Measurements from ENCODE around the gene ULBP3.
A peak's percentile ranks its signal among the peaks of the same experiment; 100 is the strongest.

ULBP3 gene

DNA sequence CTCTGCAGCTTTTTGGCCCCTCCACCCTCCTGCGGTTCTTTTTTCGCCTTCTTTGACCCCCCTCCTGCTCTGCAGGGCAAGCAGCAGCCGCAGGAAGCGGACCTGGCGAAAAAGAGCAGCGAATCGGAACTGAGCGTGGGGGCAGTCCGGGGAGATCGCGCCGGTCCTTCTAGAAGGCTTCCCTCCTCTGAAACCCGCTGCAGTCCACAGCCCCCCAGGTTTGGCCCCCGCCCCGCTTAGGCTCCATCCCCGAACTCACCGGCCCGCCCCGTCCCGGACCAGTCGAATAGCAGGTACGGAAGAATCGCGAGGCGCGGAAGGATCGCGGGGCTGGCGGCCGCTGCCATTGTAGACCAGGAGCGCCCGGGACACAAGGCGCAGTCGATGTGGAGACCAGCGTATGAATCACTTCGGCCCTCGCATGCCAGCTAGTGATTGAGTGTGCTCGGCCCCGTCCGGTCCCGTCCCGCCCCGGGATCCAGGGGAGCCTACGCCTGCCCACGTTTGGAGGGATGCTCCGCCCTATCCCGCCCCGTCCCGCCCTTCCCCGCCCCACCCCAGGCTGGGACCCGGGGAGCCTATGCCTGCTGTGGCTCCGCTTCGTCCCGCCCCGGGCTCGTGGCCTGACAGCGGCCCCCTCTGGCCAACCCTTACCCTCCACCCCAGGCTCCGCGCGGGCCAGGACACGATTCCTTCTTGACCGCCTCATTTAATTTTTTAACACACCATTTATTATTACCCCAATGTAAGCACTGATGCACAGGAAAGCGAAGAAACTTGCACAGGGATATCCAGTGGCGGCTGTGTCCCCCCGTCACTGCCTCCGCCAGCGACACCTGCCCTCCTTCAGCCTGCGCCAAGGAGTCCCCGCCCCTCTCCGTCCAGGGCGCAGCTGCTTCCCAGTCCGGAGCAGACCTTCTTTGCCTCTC is at the start of gene ULBP3:
TSS of gene ULBP3 (minus strand) at position 402 of the 929 bp plus-strand sequence. CDS start at position 347, 55 bp downstream.
- DNase-seq, result peak; percentile 61

DNA sequence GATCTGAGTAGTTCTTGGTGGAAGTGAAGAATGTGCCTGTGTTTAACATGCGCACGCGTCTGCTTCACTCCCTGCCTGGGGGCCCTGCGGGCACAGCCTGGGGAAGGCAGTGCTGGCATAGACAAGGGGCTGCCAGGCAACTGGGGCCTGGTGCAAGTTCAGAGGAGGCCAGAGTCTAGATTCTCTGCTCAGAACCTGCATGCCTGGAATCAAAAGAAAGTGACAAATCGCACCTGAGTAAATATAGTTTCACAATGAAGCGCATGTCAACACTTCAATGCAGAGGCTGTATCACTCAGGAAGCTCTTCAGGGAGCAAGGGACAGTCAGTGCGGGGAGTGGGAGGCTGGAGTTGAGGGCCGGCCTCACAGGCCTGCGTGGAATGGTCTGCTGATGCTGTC is 49.7 kb upstream of the ULBP3 start:
- no peak for DNase-seq

DNA sequence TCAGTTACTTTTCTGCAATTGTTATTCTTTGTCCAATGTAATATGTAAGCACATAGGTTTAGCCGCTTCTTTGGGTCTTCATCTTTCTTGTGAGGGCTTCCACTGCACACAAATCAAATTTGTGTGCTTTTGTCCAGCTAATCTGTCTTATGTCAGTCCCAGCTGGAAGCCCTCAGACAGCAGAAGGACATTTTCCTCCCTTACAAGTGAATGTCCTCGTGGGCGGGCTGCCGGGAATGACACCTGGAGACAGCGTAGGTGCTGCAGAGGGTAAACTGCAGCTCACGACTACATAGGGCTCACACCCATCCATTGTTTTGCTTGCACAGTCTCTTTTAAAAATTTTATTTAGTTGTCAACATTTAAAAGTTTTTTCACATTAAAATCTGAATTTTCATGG is 49.3 kb upstream of the ULBP3 start:
- DNase-seq, result no peak

DNA sequence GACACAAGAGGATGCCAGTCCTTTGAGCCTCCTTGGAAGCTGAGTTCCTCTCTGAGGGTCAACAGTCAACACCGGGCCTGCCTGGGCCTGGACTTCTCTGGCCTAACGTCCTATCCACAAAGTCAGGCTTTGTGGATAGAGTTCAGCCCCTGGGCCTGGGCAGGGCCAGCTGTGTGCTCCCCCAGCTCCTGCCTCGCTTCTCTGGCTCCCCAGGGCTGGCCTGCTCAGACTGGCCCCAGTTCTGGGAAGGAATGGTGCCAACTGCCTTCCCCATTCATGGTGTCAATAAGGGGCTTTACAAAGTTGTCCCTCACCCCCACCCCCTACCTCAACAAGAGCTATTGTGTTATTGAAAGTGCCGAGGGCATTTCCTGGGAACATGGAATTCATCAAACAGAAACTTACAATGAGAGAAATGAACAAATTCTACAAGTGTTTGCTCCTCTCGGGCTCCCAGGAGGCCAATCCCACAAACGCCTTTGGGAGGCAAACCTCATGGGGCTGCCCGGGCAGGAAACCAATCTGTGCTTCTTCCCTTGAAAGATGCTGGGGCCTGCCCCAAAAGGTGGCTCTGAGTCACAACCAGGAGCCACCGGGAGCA is 47.4 kb upstream of the ULBP3 start:
- no peak for DNase-seq

DNA sequence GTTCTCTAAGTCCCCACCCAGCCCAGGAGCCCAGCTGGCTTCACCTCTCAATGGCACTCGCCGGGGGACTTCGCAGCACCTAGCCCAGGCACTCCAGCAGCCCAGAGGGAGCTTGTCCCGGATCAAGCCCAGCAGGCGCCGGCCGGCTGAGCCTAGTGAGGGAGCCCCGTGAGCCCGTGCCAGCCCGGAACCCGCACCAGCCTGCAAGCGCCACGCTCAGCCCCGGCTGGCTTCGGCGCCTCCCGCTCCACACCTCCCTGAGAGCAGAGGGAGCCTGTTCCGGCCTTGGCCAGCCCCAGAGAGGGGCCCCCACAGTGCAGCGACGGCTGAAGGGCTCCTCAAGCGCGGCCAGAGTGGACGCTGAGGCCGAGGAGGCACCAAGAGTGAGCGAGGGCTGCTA is 46.8 kb upstream of the ULBP3 start:
- no peak for DNase-seq

DNA sequence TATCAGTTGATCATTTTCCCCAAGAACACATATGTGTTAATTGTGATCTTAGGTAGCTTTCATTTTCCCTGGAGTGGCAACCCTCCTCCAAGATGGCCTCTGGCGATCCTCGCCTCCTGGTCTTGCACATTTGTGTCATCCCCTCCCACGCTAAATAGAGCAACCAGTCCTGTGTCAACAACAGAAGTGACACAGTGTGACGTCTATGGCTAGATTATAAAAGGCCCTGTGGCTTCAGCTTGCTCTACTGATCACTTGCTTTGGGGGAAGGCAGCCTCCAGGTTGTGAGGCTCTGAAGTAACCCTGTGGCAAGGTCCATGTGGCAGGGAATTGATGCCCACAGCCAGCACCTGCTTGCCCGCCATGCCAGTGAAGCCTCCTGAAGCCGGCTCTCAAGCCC is 43.3 kb upstream of the ULBP3 start:
- no peak for DNase-seq

DNA sequence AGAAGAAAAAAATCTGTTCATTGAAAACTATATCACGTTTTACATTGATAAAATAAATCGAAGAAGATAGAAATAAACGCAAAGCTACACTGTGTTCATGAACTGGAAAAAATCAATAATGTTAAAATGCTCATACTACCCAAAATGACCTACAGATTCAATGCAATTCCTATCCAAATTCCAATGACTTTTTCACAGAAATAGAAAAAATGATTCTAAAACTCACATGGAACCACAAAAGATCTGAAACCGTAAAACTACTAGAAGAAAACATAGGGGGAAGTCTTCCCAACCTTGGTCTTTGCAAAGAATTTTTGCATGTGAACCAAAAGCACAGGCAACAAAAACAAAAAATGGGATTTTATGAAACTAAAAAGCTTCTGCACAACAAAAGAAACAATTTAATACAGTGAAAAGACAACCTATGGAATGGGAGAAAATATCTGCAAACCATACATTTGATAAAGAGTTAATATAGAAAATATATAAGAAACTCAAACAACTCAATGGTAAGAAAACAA is 33.9 kb upstream of the ULBP3 start:
- DNase-seq, result no peak

DNA sequence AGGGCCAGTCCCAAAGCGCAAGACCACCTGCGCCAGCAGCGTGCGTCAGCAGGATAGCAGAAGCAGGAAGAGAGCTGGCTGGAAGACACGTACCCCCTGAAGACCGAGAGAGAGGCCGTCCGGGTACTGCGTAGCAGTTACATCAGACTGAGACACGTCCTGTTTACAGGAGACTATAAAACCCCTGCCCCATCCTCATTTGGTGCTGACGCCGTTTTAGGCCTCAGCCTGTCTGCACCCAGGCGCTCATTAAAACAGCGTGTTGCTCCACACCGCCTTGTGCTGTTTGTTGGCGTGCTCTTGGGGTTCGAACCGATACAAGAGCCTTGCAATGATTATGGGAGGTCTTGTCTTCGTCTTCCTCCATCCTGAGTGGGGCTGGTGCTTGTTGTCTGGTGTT is 31.8 kb upstream of the ULBP3 start:
- no peak for DNase-seq

DNA sequence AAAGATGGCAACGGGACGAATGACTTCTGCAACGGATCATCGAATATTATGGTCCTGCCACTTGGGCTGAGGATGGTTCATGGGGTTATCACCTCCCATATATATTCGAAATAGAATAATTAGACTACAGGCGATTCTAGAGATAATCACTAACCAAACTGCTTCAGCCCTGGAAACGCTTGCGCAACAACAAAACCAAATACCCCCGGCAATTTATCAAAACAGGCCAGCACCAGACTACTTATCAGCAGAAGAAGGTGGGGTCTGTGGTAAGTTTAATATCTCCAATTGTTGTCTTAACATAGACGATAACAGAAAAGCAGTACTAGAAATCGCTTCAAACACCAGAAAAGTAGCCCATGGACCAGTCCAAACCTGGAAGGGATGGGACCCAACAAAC is 31.0 kb upstream of the ULBP3 start:
- DNase-seq, result no peak

DNA sequence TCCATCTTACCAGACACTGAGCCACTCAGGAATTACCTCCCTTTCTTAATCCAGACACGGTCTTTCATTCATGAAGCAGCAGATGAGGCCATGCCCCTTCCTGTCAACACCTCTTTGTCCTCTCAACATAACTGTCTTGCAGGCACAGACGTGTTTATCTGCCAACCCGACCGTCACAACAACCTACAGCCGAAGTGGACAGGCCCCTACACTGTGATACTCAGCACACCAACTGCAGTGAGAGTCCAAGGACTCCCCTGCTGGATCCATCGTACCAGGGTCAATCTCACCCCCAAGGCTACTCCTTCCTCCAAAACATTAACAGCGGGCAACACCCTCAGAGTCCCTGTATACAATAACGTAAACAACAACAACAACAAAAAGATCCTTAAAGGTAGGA is 30.6 kb upstream of the ULBP3 start:
- DNase-seq, result no peak

DNA sequence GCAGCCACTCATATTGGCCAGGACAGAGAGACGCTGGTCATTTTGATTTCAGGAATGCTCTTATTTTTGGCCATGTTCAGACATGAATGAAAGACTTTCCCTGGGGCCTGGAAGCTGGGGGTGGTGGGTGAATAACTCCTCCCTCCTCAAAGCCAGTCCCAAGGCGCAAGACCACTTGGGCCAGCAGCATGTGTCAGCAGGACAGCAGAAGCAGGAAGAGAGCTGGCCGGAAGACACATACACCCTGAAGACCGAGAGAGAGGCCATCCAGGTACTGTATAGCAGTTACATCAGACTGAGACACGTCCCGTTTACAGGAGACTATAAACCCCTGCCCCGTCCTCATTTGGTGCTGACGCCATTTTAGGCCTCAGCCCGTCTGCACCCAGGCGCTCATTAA is 29.2 kb upstream of the ULBP3 start:
- no peak for DNase-seq

DNA sequence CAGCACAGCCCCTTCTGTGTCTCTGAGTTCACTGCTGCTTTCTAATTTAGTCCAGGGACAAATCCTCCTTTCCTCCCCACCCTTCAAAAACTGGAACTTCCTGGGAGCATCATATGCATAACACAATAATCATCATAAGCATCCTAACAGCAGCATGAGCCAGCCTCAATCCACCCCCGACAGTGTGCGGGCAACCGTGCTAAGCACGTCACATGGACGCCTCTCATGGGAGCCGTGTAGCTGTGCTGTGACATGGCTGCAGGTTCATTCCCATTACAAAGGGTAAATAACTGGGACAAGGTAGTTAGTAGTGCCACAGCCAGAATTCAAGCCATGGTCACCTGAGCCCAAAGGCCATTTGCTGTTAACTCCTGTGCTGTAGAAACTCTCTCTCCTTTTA is 24.5 kb upstream of the ULBP3 start:
- DNase-seq, result no peak

DNA sequence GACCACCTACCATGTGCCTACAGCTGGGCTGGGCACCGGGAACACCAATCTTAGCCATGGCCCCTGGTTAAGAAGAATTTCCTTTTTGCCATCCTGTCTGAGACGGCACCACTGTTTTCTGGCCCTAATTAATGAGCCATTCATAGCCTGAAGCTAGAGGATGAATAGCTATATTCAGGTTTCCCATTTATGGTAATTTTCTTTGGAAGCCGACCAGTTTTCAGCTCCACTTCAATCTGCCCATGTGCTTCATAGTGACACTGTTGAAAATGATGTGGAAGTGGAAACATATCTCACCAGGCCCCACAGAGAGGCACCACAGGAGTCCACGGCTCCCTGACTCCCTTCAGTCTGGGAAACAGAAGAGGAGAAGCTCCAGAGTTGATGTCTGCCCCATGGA is 22.6 kb upstream of the ULBP3 start:
- no peak for DNase-seq

DNA sequence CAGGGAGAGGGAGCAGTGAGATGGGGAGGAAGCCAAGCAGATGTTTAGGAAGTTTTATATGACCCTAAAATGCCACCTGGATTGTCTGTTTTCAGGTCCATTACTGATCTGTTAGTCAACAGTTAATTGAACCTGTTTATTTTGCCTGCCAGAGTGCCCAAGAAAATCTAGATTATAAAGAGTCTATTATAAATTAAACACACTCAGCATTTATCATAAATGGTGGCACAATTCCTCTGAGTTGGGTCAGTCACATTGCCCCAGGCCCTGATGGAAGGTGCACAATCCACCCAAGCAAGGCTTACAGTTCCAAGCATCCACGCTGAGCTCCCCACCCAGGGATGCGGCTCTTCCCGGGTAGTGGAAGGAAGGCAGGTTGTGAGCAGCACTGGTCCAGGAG is 21.4 kb upstream of the ULBP3 start:
- DNase-seq, result no peak

DNA sequence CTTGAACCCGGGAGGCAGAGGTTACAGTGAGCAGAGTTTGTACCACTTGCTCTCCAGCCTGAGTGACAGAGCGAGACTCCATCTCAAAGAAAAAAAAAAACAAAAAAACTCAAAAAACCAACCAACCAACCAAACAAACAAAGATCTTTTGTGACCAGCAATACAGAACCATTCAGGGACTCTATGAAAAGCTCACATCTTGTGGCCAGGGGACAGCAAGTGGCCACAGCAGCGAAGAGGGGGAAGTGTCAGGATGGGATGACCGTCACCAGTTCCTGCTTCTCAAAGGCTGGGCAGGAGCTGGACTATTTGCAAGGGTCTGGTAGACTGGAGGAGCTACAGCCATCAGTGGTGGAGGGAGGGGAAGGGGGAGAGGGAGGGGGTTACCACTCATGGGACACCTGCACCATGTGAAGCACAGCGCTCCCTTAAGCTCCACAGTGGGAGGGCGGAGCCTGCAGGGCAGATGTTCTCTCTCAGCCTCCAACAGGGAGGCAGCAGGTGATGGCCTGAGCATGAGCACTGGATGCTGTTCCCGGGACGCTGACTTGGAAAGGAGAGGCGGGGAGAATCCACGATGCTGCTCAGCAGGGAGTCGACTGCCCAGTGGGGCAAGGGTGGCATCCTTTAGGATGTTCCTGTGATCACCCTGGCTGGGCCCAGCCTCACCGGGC is 19.7 kb upstream of the ULBP3 start:
- DNase-seq, result no peak

DNA sequence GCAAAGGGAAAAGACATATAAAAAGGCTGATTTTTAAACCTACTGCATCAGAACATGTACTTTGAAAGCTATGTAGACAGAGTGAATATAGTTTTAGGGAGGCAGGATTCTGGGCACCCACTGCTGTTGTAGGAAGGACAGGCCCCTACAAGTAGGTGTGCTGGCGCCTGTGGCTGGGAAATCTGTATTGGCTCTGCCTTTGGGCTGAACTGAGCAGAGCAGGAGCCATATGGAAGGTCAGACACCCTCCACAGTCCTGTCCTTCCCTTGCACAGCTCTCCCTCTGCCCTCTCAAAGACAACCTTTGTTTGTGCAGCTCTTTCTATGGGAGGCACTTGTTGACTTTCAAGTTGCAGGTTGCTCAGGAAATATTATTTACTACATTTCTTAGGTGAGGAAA is 18.4 kb upstream of the ULBP3 start:
- DNase-seq, result no peak

DNA sequence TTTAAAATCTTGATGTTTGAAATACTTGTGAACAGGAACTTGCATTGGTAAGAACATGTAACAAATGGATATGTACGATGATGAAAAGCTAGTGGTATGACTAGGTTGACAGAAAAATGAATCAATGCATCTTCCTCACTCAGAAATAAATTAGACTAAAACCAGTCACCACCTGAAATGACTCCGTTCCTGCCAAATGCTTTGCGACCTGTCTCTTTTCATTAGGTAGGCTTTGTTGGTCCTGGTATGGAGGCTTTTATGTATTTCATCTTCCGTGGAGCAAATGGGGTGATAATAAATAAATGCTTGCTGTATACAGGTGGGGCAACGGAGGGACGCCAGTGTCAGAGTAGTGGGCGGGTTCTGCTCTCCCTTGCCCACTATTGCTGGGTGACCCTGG is 17.1 kb upstream of the ULBP3 start:
- no peak for DNase-seq

DNA sequence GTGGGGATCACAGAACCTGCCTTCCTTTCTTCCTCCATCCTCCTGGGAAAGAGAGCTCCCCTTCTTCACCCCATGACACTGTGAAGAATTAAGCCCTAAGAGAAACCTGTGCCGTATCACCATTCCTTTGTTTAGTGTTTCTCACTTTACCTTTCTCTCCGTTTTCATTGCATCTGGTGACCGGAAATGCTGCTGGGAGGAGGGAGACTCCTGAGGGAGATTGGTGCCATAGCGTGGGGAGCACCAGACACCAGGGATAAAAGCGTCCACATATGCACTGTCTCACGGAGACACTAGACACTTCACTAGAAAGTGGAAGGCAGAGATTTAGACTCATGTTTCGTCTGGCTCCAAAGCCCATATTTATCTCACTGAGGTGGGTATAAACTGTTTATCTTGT is 15.5 kb upstream of the ULBP3 start:
- no peak for DNase-seq

DNA sequence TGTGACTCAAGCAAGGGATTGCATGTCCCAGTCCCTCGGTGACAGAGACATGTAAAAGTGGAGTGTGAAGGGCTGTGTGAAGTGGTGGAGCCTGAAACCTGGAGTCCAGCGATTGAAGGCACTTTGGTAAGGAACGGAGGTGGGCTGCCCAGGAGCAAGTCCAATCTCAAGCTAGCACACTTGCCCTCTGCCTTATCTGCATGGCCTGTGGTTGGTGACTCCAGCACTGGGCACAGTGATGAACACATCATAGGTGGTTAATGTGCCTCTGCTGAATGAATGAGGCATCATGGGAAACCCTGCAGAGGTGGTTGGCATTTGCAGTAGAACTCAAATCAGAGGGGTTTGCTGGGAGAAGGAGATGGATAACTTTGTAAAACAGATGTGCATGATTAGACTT is 14.9 kb upstream of the ULBP3 start:
- DNase-seq, result no peak

DNA sequence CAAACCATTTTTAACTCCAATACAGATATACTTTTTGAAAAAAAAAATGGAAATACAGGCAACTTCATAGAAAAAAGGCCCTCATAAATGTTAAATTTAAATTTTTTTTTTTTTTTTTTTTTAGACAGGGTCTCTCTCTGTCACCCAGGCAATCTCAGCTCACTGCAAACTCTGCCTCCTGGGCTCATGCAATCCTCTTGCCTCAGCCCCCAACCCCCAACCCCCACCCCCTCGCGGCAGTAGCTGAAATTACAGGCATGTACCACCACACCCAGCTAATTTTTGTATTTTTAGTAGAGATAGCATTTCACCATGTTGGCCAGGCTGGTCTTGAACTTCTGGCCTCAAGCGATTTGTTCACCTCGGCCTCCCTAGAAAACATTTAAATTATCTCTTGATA is 12.8 kb upstream of the ULBP3 start:
- DNase-seq, result no peak

DNA sequence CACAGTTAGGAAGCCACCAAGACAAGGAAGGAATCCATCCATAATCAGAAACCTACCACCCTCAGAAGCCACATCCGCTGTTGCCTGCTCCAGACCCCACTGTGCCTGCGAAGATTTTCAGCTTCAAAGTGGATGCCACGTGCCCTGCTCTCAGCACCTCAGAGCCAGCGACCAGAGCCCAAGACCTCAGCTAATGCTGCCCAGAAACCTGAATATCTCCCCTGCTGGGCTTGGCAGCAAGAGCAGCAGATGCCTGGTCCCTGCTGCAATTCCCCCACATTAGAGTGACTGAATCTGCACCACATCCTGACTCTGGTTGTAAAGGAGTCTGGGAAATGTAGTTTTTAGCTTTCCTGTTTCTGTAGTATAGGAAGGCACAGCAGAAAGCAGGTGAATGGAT is 10.7 kb upstream of the ULBP3 start:
- DNase-seq, result peak; percentile 6

DNA sequence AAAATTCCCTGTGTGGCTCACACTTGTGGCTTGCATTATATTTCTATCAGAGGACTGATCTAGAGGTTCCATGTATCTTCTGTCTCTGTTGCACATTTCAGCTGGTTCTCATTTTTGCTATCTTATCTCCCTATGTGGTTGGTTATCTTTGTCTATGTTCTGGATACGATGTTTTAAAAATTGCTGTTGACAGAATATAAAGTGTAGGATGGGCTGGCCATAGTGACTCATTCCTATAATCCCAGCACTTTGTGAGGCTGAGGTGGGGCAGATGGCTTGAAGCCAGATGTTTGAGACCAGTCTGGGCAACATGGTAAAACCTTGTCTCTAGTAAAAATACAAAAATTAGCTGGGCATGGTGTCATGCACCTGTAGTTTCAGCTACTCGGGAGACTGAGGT is 9.9 kb upstream of the ULBP3 start:
- DNase-seq, result no peak

DNA sequence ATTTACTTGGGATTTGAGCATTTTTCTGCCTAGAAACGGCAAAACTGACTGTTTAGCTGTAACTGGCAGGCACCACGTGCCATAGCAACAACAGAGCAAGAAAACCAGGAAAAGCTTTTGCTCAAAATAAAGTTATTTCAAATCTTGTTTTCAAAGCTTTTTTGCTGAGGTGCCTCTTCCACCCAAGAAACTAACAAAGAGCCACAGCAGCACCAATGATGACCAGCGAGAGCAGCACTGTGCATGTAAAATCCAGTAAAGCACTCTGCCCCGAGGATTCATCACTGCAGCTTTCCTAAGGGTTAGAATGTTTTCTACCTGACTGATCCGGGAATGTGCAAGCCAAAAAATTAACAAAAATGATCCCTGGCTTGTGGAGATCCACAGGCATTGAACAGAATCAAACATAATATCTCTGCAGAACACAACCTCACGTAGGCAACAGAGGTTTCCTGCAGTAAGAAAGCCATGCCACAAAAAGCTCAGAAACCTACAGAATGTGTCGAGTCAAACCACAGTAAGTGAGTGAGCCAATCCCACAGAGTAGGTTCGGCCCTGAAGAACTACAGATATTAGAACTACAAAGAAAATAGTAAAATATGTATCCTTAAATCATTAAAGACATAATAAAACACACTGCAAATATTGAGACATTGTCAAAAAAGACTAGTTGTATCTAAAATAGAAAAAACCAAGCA is 7.4 kb upstream of the ULBP3 start:
- no peak for DNase-seq
